NCI-H1417 treated with DMSO at 0.1 percent for 48 hours (cell line): Measurements from ENCODE around the gene CTTNBP2NL.
A peak's percentile ranks its signal among the peaks of the same experiment; 100 is the strongest.

Source experiments
- DNase-seq: peaks from one replicate; lab custom pipeline; 2025; lab: John Stamatoyannopoulos, UW

The CTTNBP2NL gene

DNA sequence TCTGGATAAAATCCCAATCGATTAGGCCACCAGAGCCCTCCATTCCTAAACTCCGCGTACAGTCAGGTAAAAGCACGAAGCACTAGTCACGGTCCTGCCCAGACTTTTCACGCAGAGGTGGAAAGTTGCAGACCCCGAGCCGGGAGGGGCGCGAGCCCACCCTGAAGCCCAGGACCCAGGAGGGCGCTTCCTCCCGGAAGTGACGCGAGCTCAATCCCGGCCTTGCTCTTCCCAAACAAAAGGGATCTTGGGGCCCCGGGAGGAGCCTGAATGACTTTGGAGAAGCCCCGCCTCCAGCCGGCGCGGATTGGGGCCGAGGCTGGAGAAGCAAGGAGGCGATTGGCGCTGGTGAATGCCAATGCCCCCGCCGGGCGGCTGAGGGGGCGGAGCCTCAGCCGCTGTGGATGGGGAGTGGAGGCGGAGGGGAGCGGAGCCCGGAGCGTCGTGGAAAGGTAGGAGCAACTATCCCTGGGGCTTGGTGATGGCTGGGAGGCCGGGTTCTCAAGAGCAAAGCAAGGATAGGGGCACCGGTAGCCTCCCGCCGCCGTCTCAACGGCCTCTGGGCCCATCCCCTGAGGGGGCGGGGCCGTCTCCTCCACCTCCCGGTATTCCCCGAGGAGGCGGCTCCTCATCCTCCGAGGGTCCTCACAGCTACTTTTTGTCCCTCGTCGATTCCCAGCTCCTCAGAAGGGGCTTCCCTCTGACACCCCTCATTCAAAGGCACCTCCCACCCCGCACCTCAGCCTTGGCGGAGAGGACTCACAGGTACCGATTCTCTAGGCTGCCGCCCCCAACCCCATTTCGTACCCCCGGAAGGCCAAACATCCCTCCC is at the start of gene CTTNBP2NL:
CTTNBP2NL (plus strand) TSS at position 394 of the 832 bp plus-strand sequence. CDS start 19,952 bp downstream, outside the sequence.
- peak; percentile 83 for DNase-seq

DNA sequence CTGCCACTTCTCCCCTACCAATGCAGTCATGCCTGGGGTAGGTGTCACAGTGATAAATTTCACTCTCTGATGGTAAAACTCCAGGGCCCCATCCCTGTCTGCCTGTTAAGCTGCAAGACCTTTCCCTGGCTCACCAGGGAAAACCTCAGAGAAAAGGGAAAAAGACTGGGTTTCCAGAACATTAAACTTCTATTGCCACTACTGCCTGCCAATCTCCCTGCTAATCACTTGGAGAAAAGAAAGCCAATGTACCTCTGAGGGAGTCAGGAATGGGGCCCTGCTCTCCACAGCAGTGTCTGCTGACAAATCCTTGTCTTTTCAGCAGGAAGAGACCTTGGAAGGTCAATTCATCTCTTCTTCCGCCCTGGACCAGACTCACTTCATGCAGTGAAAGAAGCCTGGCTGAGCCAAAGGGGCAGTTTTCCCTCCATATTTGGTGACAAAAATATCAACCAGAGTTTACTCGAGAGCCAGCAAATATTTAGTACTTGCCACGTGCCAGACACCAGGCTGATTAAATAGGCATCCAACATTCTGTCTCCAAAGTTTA is 49.1 kb upstream of the CTTNBP2NL start:
- no peak for DNase-seq

DNA sequence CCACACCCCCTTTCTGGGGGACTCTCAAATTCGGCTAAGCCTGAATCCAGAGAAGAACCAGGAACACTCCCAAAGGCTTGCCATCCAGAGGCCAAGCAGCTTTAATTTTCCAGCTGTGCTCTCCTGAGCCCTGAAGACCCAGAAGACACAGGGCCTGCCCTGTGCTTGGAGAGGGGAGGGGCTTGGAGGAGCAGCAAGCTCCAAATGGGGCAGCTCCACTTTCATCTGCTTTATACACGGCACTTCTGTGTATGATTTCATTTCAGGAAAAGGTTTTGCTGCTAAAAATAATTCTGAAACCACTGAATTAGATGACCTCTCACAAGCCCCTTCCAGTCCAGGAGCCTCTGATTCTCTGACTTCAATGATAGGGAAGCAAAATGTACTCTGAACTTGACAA is 39.2 kb upstream of the CTTNBP2NL start:
- DNase-seq, result no peak

GRCh38 chr1:112357467-112357866 is 38.5 kb upstream of the CTTNBP2NL start:
- no peak for DNase-seq

- DNase-seq, result no peak
These were observed 37.8 kb upstream of the CTTNBP2NL start for GRCh38 chr1:112358061-112358770.

DNA sequence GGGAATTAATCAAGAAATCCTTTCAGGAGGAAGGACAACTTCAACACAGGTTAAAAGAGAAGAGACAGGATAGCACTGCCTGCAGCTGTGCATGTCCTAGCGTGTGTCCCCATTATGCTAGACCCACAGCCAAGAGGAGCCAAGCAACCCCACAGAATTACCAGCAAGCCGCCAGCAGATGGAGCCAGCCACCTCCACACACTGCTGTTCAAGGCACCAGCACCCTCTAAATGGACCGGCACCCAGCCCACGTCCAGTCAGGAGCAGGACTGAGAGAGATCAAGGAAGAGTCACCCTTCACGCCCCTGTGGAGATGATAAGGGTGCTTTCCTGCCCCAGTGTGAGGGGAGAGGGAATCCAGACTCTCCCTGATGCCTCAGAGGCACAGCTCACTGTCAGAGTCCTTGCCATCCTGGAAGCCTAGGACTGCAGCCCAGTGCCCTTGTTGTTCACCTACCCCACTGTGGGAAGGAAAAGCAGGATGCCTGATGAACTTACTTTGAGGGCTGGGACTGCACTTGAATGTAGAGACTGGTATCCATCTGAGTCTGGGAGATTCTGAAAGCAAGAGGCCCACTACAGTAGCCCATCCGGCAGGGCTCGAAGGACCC is 37.1 kb upstream of the CTTNBP2NL start:
- DNase-seq, result no peak

GRCh38 chr1:112359961-112360767 is 35.9 kb upstream of the CTTNBP2NL start:
- DNase-seq, result no peak

DNA sequence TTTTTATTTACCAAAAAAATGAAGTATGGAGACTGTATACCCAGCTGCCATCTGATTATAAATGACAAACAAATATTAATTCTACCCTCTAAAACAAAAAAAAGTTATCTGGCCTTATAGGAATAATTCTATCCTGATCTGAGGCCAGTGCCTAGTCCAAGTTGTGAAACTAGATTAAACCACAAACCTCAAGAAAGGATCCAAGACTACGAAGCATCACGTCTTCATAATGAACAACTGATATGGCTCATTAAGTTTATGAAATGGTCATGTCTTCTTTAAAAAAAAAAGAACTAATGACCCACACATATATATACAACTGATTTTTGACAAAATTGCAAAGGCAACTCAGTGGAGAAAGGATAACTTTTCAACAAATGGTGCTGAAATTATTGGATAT is 32.4 kb upstream of the CTTNBP2NL start:
- no peak for DNase-seq

DNA sequence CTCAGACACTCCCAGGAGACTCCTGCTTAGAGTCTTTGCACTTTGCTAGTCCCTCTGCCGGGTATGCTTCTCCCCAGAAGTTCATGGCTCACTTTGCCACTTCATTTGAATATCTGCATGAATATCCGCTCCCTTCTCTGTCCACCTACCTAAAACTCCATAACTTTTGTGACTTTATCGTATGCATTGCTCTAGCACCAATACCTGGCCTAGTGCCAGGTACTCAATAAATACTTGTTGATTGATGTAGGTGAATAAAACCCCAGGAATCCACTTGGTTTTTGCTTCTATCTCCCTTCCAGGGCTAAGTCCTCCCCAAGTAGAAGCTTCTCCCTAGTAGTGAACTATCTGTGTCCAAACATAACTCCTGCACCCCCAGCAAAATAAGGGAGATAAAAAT is 27.8 kb upstream of the CTTNBP2NL start:
- no peak for DNase-seq

DNA sequence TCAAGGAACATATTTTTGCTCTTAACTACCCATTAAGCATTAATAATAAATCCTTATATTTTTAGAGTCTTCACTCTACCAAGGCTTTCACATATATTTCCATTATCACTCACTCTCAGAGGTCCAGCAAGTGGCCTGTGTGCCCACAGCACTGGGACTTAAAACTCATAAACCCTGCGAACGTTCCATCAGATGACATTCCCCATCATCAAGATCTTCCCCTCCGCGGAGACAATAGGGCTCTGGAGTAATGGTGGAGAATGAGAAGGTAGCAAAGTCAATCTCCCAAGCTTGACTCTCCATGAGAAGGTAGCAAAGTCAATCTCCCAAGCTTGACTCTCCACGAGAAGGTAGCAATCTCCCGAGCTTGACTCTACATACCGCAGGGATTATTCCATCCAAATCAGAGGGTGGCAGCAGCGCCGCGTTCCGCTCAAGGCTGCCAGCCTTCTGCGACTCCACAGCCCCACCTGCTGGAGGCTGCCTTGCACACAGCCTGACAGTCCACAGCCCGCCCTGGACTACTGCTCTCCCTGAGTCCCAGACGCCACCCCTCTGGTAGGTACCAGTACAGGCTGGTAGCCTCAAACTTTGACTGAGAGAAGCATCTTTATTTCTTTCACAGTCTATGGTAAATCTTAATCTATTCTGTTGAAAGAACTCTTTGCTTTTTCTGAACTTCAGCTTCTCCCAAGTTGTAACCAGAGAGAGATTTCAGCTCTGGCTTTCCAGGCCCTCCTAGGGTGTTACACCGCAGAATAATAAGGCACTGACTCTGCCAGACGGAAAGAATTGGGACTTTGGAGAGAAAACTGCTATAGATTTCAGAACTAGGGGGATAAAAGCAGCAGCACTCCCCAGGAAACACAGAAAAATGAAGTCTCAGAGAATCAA is 26.4 kb upstream of the CTTNBP2NL start:
- peak; percentile 18 for DNase-seq

DNA sequence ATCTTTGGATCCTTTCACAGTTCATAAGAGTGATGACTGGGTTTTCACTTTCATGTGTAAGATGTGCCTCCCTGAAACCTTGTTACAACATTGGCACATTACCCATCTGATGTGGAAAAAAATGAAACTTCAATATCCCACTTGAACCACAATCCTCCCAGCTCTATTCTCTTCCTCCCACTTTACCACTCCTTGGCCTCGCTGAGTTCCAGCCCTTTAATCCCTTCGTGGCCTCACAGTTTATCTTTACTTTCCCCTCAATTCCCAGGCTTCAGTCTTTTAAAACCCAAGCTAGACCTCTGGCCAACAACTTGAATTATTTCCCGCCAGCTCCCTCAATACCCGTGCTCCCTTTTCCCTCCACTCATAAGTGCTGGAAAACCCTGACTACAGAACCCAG is 25.0 kb upstream of the CTTNBP2NL start:
- no peak for DNase-seq

DNA sequence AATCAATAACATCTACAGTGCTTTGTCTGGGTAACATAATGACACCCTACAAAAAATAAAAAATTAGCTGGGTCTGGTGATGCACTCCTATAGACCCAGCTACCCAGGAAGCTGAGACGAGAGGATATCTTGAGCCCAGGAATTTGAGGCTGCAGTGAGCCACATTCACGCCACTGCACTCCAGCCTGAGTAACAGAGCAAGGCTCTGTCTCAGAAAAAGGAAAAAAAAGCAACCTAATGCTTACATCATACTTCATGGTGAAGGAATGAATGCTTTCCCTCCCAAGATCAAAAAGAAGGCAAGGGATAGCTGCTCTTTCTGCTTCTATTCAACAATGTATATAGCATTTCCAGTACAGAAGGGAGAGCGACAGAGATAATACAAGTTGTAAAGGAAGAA is 24.2 kb upstream of the CTTNBP2NL start:
- no peak for DNase-seq

DNA sequence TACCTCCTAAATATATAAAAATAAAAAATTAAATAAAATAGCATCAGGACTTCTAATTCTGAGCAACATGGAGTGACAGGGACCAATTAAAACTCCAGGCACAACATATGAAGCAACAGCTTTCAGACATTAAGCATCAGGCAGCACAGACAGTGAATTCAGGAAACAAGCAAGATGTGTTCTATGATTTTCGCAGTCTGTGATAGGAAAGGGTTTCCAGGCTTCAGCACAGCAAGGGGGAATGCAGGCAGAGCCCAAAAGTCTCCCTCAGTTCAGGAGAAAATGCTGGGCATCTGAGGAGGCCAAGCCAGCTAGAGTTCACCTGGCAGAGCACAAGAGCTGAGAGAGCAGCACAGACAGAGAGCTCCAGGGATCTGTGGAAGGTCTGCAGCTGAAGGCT is 22.2 kb upstream of the CTTNBP2NL start:
- no peak for DNase-seq

- DNase-seq, result no peak
These were observed 20.3 kb upstream of the CTTNBP2NL start for GRCh38 chr1:112375701-112376100.

DNA sequence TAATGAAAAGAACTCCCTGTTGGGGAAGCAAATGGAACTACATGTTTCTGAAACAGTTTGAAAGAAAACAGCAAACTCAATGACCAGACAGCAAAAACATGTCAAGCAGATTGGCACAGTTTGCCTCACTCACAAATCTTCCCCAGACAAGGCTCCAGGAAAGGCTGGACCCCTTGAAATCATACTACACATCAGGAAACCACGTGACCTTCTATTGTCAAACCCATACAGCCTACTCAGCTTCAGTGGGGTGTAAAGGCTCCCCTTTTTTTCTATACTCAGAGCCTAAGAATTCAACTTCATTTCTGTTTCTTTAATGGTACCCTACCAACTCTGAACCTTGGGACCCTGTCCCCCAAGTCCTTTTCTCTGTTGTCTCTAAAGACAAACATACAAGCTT is 15.7 kb upstream of the CTTNBP2NL start:
- no peak for DNase-seq

- no peak for DNase-seq
These were observed 14.5 kb upstream of the CTTNBP2NL start for GRCh38 chr1:112381324-112382076.

GRCh38 chr1:112383759-112384370 is 12.1 kb upstream of the CTTNBP2NL start:
- DNase-seq, result no peak

GRCh38 chr1:112386024-112386723 is 9.8 kb upstream of the CTTNBP2NL start:
- DNase-seq, result no peak
